HFFc6 (cell line): ENCODE results near the gene PML. TPM values are rescaled to one million over a fixed set of nuclear protein-coding genes. Genes with fewer than 3 reads are reported as not detected.
A peak's percentile ranks its signal among the peaks of the same experiment; 100 is the strongest.
"Not testable (repeated sequence)": the region's sequence is repeated elsewhere in the genome, so short reads cannot be mapped to it uniquely, and the experiment has no call there.

Source experiments
- DNase-seq: peaks from one replicate; pipeline ENCODE4 v3.0.0-alpha.2; 2018
- H3K27ac Mint-ChIP-seq: 2 replicates; pipeline ENCODE4 v1.8.0; 2020; ENCODE audit warnings: mild to moderate bottlenecking, mixed read lengths
- H3K27me3 Mint-ChIP-seq: 2 replicates; pipeline ENCODE4 v1.8.0; 2021; ENCODE audit warnings: mild to moderate bottlenecking, moderate library complexity, mixed read lengths; ENCODE audit not compliant: insufficient read depth
- H3K36me3 Mint-ChIP-seq: 2 replicates; pipeline ENCODE4 v1.8.0; 2021; ENCODE audit warnings: low read depth, mixed read lengths
- H3K4me1 Mint-ChIP-seq: 2 replicates; pipeline ENCODE4 v1.8.0; 2020; ENCODE audit warnings: low read depth, mixed read lengths
- H3K4me3 Mint-ChIP-seq: 2 replicates; pipeline ENCODE4 v1.8.0; 2020; ENCODE audit warnings: mild to moderate bottlenecking, moderate library complexity, mixed read lengths
- H3K9me3 Mint-ChIP-seq: 2 replicates; pipeline ENCODE4 v1.8.0; 2020; ENCODE audit warnings: mild to moderate bottlenecking, mixed read lengths
- CTCF ChIP-seq: fragments of 200-600 bp; sonication (generic); IDR thresholded peaks from 2 replicates; pipeline ENCODE4 v1.5.0; 2021; ENCODE audit warnings: antibody characterized with exemption, mild to moderate bottlenecking
- total RNA-seq, 6 experiments: library from RNA; stranded (reverse); fragmentation: NEBNext Ultra II Directional; extraction: Animal tissue kit (Norgen Biotek cat#: 25700); gene quantifications; 2 replicates in 1 of 6; 3 replicates in 5 of 6; pipeline ENCODE4 v1.2.3, GENCODE V29; 2021

Gene PML
- total RNA-seq, 6 experiments from 2014 or later, result 45.2 to 51.8 (median 47.5) TPM

- TF ChIP-seq CTCF, result peak; percentile 32
- not testable (repeated sequence) for H3K9me3 Mint-ChIP-seq, H3K36me3 Mint-ChIP-seq, DNase-seq, H3K27me3 Mint-ChIP-seq, H3K4me3 Mint-ChIP-seq, H3K4me1 Mint-ChIP-seq, H3K27ac Mint-ChIP-seq
Measured at GRCh38 chr15:74072614-74073337, 78.3 kb downstream of the PML start.

- H3K36me3 Mint-ChIP-seq, H3K4me3 Mint-ChIP-seq, H3K27me3 Mint-ChIP-seq, H3K27ac Mint-ChIP-seq, H3K4me1 Mint-ChIP-seq, H3K9me3 Mint-ChIP-seq, DNase-seq: not testable (repeated sequence)
Measured at GRCh38 chr15:74075781-74076180, 81.3 kb downstream of the PML start.

GRCh38 chr15:74082450-74082849, 87.9 kb downstream of the PML start, which contains the start of gene GOLGA6A:
Gene GOLGA6A, minus strand, starts transcription at chr15:74082550. Its CDS starts 41 bp downstream, at chr15:74082509.
- DNase-seq, H3K4me1 Mint-ChIP-seq, H3K27ac Mint-ChIP-seq, H3K9me3 Mint-ChIP-seq, H3K27me3 Mint-ChIP-seq, H3K36me3 Mint-ChIP-seq, H3K4me3 Mint-ChIP-seq: not testable (repeated sequence)

- H3K27me3 Mint-ChIP-seq, H3K4me1 Mint-ChIP-seq, H3K4me3 Mint-ChIP-seq, H3K36me3 Mint-ChIP-seq, DNase-seq, H3K9me3 Mint-ChIP-seq, H3K27ac Mint-ChIP-seq: not testable (repeated sequence)
Measured at GRCh38 chr15:74094567-74094966, 100.1 kb downstream of the PML start.

GRCh38 chr15:74095610-74096009, 101.1 kb downstream of the PML start:
- not testable (repeated sequence) for H3K9me3 Mint-ChIP-seq, H3K27ac Mint-ChIP-seq, H3K27me3 Mint-ChIP-seq, H3K36me3 Mint-ChIP-seq, H3K4me3 Mint-ChIP-seq, DNase-seq, H3K4me1 Mint-ChIP-seq

GRCh38 chr15:74096753-74097474, 102.4 kb downstream of the PML start:
- H3K27ac Mint-ChIP-seq, H3K36me3 Mint-ChIP-seq, H3K9me3 Mint-ChIP-seq, H3K4me3 Mint-ChIP-seq, DNase-seq, H3K4me1 Mint-ChIP-seq, H3K27me3 Mint-ChIP-seq: not testable (repeated sequence)

Other genes starting within 250 kb of the PML start
- gene INSYN1, start 241.4 kb upstream of the PML start, total RNA-seq, result 1 to 10 TPM in 2 of 6 experiments, under 1 TPM in 4; 0.15 to 1.3 (median 0.28) TPM
- not detected for gene TBC1D21, start 121.2 kb upstream of the PML start, total RNA-seq
- 100 to 1,000 TPM; 235 to 309 (median 288) TPM for gene LOXL1, start 68.3 kb upstream of the PML start, total RNA-seq
- gene STOML1, start 2.4 kb upstream of the PML start, total RNA-seq, result 10 to 100 TPM; 21.4 to 30.6 (median 24.7) TPM
- gene GOLGA6A, start 87.8 kb downstream of the PML start, total RNA-seq, result not detected
- gene ISLR2, start 135.9 kb downstream of the PML start, total RNA-seq, result under 1 TPM in 1 of 6 experiments, not detected in 5; 0.07 TPM
- 1 to 10 TPM; 1.7 to 6.3 (median 1.9) TPM for gene ISLR, start 179.0 kb downstream of the PML start, total RNA-seq
- gene STRA6, start 208.1 kb downstream of the PML start, total RNA-seq, result 1 to 10 TPM; 2.2 to 3.2 (median 2.6) TPM
- gene CCDC33, start 241.6 kb downstream of the PML start, total RNA-seq, result under 1 TPM in 1 of 6 experiments, not detected in 5; 0.30 TPM